Astrocyte (in vitro differentiated cells and primary cell): ENCODE results near the gene SFT2D2. TPM values are rescaled to one million over a fixed set of nuclear protein-coding genes. Genes with fewer than 3 reads are reported as not detected.

Experiments
- DNase-seq: peaks from one replicate; pipeline ENCODE4 v3.0.0-alpha.2; 2010; ENCODE audit warnings: low read depth
- FAIRE-seq: peaks from 2 replicates; lab custom pipeline; 2011; peaks lifted over from hg19 to GRCh38; lab: Jason Lieb, UNC
- H2AFZ ChIP-seq: 2 replicates; pipeline ENCODE4 v1.6.0; 2012; ENCODE audit warnings: low read depth, low read length, inconsistent platforms
- H3K27ac ChIP-seq: 2 replicates; pipeline ENCODE4 v1.5.1; 2011; ENCODE audit warnings: low read depth, low read length, inconsistent platforms
- H3K27me3 ChIP-seq: 2 replicates; pipeline ENCODE4 v1.6.0; 2011; ENCODE audit warnings: low read length, inconsistent platforms; ENCODE audit not compliant: insufficient read depth
- H3K36me3 ChIP-seq: 2 replicates; pipeline ENCODE4 v1.5.1; 2011; ENCODE audit warnings: low read length, inconsistent platforms; ENCODE audit not compliant: insufficient read depth
- H3K4me1 ChIP-seq: 2 replicates; pipeline ENCODE4 v1.5.1; 2011; ENCODE audit warnings: low read length, inconsistent platforms; ENCODE audit not compliant: insufficient read depth
- H3K4me2 ChIP-seq: 2 replicates; pipeline ENCODE4 v1.6.0; 2012; ENCODE audit warnings: low read length, inconsistent platforms
- H3K4me3 ChIP-seq: 2 replicates; pipeline ENCODE4 v1.5.1; 2011; ENCODE audit warnings: low read depth, mild to moderate bottlenecking, low read length, inconsistent platforms; ENCODE audit not compliant: insufficient read depth
- H3K79me2 ChIP-seq: 2 replicates; pipeline ENCODE4 v1.6.0; 2012; ENCODE audit warnings: mild to moderate bottlenecking, low read length, inconsistent platforms; ENCODE audit not compliant: insufficient read depth
- H3K9ac ChIP-seq: 2 replicates; pipeline ENCODE4 v1.6.0; 2012; ENCODE audit warnings: mild to moderate bottlenecking, low read length, inconsistent platforms
- H3K9me3 ChIP-seq: 2 replicates; pipeline ENCODE4 v1.5.1; 2012; ENCODE audit warnings: low read depth, mild to moderate bottlenecking, low read length, inconsistent platforms; ENCODE audit not compliant: insufficient read depth
- H4K20me1 ChIP-seq: 2 replicates; pipeline ENCODE4 v1.6.0; 2012; ENCODE audit warnings: low read length, inconsistent platforms; ENCODE audit not compliant: insufficient read depth
- H3K27ac Mint-ChIP-seq: one replicate; pipeline ENCODE4 v1.8.0; 2021; ENCODE audit warnings: mild to moderate bottlenecking, mixed read lengths; ENCODE audit not compliant: unreplicated experiment
- H3K27me3 Mint-ChIP-seq: one replicate; pipeline ENCODE4 v1.8.0; 2021; ENCODE audit warnings: low read depth, mixed read lengths; ENCODE audit not compliant: unreplicated experiment
- H3K36me3 Mint-ChIP-seq: one replicate; pipeline ENCODE4 v1.8.0; 2021; ENCODE audit warnings: low read depth, mixed read lengths; ENCODE audit not compliant: unreplicated experiment
- H3K4me1 Mint-ChIP-seq: one replicate; pipeline ENCODE4 v1.8.0; 2021; ENCODE audit warnings: low read depth, mixed read lengths; ENCODE audit not compliant: unreplicated experiment
- H3K4me3 Mint-ChIP-seq: one replicate; pipeline ENCODE4 v1.8.0; 2021; ENCODE audit warnings: mild to moderate bottlenecking, moderate library complexity, mixed read lengths; ENCODE audit not compliant: unreplicated experiment
- H3K9me3 Mint-ChIP-seq: one replicate; pipeline ENCODE4 v1.8.0; 2021; ENCODE audit warnings: mild to moderate bottlenecking, mixed read lengths; ENCODE audit not compliant: unreplicated experiment
- EZH2 ChIP-seq: IDR thresholded peaks from 2 replicates; pipeline ENCODE4 v1.6.1; 2012; ENCODE audit warnings: mild to moderate bottlenecking, low read length, inconsistent platforms; ENCODE audit not compliant: insufficient read depth
- total RNA-seq: library from RNA; stranded (reverse); gene quantifications from 2 replicates; pipeline ENCODE4 v1.2.1, GENCODE V29; 2021
- TF ChIP-seq, protein P1 (sequence below): IDR thresholded peaks from 2 replicates; pipeline ENCODE4 v1.5.1; 2011; ENCODE audit warnings: low read depth, mild to moderate bottlenecking, inconsistent platforms, low read length, moderate library complexity; ENCODE audit not compliant: insufficient read depth

Gene SFT2D2
- total RNA-seq, 1 donor from 2014 or later, result 73.4 TPM

DNA sequence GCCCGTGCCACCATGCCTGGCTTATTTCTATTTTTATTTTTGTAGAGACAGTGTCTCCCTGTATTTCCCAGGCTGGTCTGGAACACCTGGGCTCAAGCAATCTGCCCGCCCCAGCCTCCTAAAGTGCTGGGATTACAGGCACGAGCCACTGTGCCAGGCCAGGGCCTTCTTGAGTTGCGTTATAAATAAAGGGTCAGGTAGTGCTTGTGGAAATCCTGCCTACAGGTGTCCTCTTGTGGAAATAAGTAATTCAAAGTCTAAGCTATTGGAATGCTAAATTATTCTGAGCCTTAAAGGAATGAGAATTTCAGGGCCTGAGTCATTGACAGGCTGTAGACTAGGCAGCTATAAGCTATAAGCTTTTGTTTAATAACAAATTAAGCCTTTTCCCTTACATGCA, 8.1 kb upstream of the SFT2D2 start:
- peaks cover 5% of the 10 kb centered on the region for H3K9me3 Mint-ChIP-seq

DNA sequence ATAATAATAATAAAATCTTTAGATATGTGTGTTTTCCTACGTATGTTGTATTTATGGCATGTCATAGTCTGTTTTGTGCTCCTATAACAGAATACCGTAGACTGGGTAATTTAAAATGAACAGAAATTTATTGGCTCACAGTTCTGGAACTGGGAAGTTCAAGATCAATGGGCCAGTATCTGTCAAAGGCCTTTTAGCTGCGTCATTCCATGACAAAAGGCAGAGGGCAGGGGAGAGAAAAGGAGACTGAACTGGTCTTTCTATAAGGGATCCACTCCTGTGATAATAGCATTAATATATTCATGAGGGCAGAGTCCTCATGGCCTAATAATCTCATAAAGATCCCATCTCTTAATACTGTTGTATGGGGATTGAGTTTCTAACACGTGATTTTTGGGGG, 7.1 kb upstream of the SFT2D2 start:
- Histone ChIP-seq H3K4me3 (no peak overlapping the region), H2AFZ (no peak overlapping the region), H3K27ac (no peak overlapping the region), H3K36me3 (no peaks in the 10 kb centered on the region), H3K27me3 (no peaks in the 10 kb centered on the region), H4K20me1 (no peaks in the 10 kb centered on the region), H3K4me1 (no peaks in the 10 kb centered on the region), H3K9ac (no peak overlapping the region), H3K4me2 (no peak overlapping the region), H3K9me3 (peaks cover 4% of the 10 kb centered on the region), H3K79me2 (no peaks in the 10 kb centered on the region)
- Mint-ChIP-seq H3K27me3 (peaks cover 4% of the 10 kb centered on the region), H3K4me1 (no peaks in the 10 kb centered on the region), H3K4me3 (no peak overlapping the region), H3K9me3 (peaks cover 6% of the 10 kb centered on the region), H3K27ac (no peak overlapping the region), H3K36me3 (peaks cover 2% of the 10 kb centered on the region)
- no peak for DNase-seq
- TF ChIP-seq, protein P1, sequence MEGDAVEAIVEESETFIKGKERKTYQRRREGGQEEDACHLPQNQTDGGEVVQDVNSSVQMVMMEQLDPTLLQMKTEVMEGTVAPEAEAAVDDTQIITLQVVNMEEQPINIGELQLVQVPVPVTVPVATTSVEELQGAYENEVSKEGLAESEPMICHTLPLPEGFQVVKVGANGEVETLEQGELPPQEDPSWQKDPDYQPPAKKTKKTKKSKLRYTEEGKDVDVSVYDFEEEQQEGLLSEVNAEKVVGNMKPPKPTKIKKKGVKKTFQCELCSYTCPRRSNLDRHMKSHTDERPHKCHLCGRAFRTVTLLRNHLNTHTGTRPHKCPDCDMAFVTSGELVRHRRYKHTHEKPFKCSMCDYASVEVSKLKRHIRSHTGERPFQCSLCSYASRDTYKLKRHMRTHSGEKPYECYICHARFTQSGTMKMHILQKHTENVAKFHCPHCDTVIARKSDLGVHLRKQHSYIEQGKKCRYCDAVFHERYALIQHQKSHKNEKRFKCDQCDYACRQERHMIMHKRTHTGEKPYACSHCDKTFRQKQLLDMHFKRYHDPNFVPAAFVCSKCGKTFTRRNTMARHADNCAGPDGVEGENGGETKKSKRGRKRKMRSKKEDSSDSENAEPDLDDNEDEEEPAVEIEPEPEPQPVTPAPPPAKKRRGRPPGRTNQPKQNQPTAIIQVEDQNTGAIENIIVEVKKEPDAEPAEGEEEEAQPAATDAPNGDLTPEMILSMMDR, result no peak
- no peak for TF ChIP-seq EZH2
- FAIRE-seq, result no peak

More for the DNA sequence above, 8.1 kb upstream of the SFT2D2 start:
- H3K4me1 Mint-ChIP-seq, result no peaks in the 10 kb centered on the region
- H3K9me3 ChIP-seq, result no peaks in the 10 kb centered on the region
- no peak overlapping the region for H3K9ac ChIP-seq
- no peak overlapping the region for H3K4me3 Mint-ChIP-seq
- H3K27me3 Mint-ChIP-seq, result peaks cover 4% of the 10 kb centered on the region
- TF ChIP-seq, protein P1, result no peak
- no peak for TF ChIP-seq EZH2
- no peak overlapping the region for H3K4me3 ChIP-seq
- no peak overlapping the region for H3K27ac ChIP-seq
- H3K4me1 ChIP-seq, result no peaks in the 10 kb centered on the region
- no peaks in the 10 kb centered on the region for H3K27me3 ChIP-seq
- no peak overlapping the region for H2AFZ ChIP-seq
- H3K36me3 Mint-ChIP-seq, result no peaks in the 10 kb centered on the region
- DNase-seq, result no peak
- H3K36me3 ChIP-seq, result no peaks in the 10 kb centered on the region
- no peaks in the 10 kb centered on the region for H3K79me2 ChIP-seq
- H3K27ac Mint-ChIP-seq, result no peak overlapping the region
- no peak overlapping the region for H3K4me2 ChIP-seq
- H4K20me1 ChIP-seq, result no peaks in the 10 kb centered on the region
- FAIRE-seq, result no peak

DNA sequence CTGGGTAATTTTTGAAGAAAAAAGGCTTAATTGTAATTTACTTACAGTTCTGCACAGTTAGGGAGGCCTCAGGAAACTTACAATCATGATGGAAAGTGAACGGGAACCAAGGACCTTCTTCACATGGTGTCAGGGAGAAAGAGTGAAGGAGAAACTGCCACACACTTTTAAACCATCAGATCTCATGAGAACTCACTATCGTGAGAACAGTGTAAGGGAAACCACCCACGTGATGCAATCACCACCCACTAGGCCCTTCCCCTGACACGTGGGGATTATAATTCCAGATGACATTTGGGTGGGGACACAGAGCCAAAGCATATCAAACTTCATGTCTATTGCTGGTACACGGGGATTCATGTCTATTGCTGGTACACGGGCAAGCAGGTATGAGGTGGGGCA, 5.3 kb upstream of the SFT2D2 start:
- H3K4me1 ChIP-seq, result no peaks in the 10 kb centered on the region
- DNase-seq (no peak), FAIRE-seq (no peak)
- no peak overlapping the region for H3K27ac ChIP-seq
- no peak overlapping the region for H3K9ac ChIP-seq
- no peaks in the 10 kb centered on the region for H3K27me3 ChIP-seq
- H3K79me2 ChIP-seq, result no peaks in the 10 kb centered on the region
- H3K27me3 Mint-ChIP-seq, result peaks cover 4% of the 10 kb centered on the region
- H3K4me1 Mint-ChIP-seq, result no peaks in the 10 kb centered on the region
- H3K4me3 ChIP-seq, result no peak overlapping the region
- H3K9me3 ChIP-seq, result peaks cover 4% of the 10 kb centered on the region
- no peaks in the 10 kb centered on the region for H4K20me1 ChIP-seq
- H3K4me3 Mint-ChIP-seq, result no peak overlapping the region
- peaks cover 2% of the 10 kb centered on the region for H3K36me3 Mint-ChIP-seq
- peaks cover 6% of the 10 kb centered on the region for H3K9me3 Mint-ChIP-seq
- no peak overlapping the region for H3K4me2 ChIP-seq
- no peak overlapping the region for H3K27ac Mint-ChIP-seq
- no peak overlapping the region for H2AFZ ChIP-seq
- no peaks in the 10 kb centered on the region for H3K36me3 ChIP-seq
- TF ChIP-seq, protein P1, result no peak
- TF ChIP-seq EZH2, result no peak
